Gastroesophageal sphincter (tissue), 3 donors: Measurements from ENCODE around the gene GALNT18.

ENCODE experiments used
- CTCF ChIP-seq, 4 experiments: fragments of 200-600 bp in 2 of 4; fragments of 450-650 bp in 2 of 4; sonication (generic) in 1 of 4; IDR thresholded peaks; one replicate each; pipeline ENCODE4 v1.5.1; 2017 to 2019; ENCODE audit warnings: antibody characterized with exemption in 4 of 4, mild to moderate bottlenecking in 2 of 4, moderate library complexity in 2 of 4
- EP300 ChIP-seq: sonication (generic); formaldehyde crosslinking; IDR thresholded peaks from one replicate; pipeline ENCODE4 v1.6.1; 2017; ENCODE audit warnings: antibody characterized with exemption, mild to moderate bottlenecking
- POLR2AphosphoS5 ChIP-seq: sonication (generic); formaldehyde crosslinking; IDR thresholded peaks from one replicate; pipeline ENCODE4 v1.6.1; 2017; ENCODE audit warnings: antibody characterized with exemption

- TF ChIP-seq POLR2AphosphoS5 = no peak
- no peak for TF ChIP-seq EP300
- no peak for TF ChIP-seq CTCF (IDR thresholded peaks at IDR 0.05)
Observed at GRCh38 chr11:11407763-11408084, 214.1 kb downstream of the GALNT18 start.
